Measurements from ENCODE around the gene FAM9C.

Gene FAM9C

GRCh38 chrX:13001961-13002671 lies 42.3 kb downstream of the FAM9C start:
- no peak for DNase-seq

DNA sequence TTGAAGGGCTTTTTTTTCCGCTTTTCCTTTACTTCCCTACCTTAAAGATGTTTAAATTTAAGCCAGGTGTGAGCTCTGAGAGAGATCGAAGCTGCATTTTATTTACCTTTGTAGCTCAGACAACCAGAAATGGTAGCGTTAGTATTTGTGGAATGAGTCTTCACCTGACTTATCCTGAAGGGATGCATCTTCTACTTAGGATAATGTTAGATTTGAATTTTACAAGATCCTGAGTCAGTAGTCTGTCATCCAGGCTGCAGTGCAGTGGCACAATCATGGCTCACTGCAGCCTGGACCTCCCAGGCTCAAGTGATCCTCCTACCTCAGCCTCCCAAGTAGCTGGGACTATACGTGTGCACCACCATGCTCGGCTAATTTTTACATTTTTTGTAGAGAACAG lies 43.3 kb downstream of the FAM9C start:
- no peak for DNase-seq

GRCh38 chrX:13000301-13000811 lies 44.1 kb downstream of the FAM9C start:
- DNase-seq, result no peak

DNA sequence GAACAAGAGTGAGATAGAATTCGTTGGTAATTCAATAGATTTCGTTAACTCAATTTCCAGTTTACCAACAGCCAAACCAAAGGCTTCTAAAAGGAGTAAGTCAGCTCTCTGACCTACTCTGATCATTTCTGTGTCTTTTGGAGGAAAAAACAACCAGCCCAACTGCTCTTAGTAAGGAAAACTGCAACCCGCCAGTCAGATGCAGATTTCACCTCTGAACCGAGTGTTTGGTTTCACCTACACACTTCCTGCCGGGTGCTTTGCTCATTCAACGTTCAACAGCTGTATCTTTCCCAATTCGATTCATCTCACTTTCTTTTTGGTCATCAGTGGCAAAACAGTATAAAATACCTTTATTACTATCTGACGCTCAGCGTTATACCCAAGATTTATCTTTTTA lies 45.0 kb downstream of the FAM9C start:
- no peak for DNase-seq

DNA sequence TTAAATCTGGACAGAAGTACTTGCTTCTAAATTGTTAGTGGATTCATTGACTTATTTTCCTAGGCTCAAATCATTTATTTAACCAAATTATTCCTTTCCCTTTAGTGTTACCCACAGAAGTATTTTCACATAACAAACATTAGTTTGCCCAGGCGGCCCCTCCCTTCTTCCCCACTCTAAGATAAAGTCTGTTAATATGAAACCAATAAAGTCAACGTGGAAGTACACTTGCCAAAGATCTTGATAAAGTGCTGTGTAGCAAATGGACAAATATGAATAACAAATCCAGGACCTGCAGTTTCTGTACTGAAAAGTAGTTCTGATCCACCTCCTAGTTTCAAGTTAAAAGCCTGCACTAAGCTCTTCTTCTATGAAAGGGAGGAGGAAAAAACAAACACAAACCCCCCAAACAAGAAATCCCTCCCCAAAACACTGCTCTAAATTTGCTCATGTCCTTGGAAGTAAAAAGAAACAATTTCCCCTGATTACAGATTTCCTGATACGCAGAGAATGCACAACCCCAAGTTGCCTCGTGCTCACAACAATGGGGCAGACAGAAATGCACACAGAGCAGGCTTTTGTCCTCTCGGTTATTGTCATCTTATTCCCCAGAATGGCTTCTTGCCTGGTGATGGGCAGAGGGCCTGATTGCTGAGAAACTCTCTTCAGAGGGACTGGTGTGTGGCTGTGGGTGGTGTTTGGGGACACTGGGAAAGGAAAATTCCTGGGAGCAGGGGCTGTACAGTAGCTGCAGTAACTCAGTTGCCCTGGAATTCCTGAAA lies 46.3 kb downstream of the FAM9C start:
- DNase-seq, result no peak

DNA sequence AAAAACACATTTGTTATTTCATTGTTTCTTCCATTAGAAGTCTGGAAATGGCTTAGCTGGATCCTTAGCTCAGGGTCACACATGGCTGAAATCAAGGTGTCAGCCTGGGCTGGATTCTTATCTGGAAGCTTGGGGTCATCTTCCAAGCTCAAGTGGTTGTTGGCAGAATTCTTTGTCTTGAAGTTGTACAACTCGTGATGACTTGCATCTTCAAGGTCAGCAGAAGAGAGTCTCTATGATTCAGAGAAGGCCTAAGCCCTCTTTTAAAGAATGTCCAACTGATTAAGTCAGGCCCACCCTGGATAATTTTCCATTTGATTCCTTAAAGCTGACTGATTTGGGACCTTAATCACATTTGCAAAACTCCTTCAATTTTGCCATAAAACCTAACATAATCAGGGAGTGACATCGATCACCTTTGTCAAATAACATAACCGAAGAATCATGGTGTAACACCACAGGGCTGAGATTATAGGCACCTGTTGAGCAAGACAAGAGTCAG lies 47.4 kb downstream of the FAM9C start:
- DNase-seq, result no peak

DNA sequence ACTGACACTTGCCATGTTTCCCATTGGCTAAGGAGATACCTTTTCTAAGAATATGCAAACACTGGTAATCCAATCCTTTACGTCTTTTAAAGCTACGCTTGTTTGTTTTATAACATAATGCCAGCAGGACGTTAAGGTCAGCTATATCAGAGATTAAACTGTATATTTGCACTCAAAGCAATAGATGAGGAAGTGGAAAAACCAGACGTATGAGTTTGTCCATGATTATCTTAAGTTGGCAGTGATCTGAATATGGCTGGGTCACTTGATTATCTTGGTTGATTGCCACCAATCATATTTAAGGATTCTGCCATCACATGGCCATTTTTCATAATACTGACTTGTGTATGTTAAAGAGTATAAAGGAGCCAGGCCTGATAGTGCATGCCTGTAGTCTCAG lies 50.1 kb downstream of the FAM9C start:
- DNase-seq, result no peak

- no peak for DNase-seq
Observed at GRCh38 chrX:12993826-12994225, 50.6 kb downstream of the FAM9C start.

DNA sequence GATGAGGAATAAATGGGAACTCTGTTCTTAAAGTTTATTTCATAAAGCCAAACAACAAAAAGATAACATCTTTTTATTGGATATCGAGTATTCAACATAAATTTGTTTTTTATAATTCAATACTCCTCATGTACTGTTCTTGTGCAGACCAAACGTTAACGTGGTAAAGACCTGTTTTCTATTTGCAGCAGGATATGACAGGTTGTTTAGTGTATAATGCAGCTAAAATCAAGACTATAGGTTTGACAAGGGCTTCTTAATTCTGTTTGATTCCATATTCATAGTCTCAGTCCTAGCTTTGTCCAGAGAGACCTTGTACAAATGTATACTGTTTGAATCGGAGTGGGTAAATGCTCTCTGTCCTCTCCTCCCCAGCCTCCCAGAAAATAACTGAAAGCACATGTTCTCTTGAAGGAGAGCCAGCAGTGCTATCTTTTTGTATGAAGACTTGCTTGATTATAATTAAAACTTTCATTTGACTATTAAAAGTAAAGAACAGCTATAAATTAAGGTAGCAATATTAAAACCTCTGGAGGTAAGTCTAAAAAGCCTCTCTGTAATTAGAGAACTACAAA lies 51.8 kb downstream of the FAM9C start:
- no peak for DNase-seq

DNA sequence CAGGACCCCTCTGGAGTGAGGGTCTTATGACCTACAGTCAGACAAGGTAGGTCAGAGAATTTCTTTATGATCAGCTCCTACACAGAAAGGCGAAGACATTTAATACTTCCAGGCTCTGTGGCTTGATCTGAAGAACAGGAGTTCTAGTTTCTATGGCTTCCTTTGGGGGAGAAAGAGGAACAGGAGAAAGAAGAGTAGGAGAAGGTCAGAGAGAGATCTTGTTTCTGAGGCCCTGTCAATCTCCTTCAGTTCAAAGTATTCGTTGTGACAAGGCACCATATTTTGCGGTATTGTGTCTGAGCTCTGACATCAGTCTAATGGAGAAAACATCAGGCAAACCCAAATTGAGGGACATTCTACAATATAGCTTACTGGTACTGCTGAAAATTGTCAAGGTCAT lies 52.8 kb downstream of the FAM9C start:
- no peak for DNase-seq

DNA sequence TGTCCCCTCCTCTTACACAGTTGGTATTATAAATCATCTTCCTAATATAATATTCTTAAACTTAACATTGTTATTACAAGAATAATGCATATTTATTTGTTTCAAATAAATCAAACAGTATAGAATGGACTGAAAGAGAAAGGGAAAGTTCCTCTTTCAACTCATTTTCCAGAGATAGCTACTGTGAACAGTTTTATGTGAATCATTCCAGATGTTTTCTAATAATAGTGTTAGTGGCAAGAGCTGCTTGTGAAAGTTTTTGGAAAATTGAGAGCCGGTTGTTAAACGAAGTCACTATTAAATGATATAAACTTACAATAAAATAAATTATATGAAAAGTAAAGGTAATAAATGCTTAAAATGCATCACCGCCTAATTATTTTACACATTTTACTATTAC lies 55.0 kb downstream of the FAM9C start:
- DNase-seq, result no peak

DNA sequence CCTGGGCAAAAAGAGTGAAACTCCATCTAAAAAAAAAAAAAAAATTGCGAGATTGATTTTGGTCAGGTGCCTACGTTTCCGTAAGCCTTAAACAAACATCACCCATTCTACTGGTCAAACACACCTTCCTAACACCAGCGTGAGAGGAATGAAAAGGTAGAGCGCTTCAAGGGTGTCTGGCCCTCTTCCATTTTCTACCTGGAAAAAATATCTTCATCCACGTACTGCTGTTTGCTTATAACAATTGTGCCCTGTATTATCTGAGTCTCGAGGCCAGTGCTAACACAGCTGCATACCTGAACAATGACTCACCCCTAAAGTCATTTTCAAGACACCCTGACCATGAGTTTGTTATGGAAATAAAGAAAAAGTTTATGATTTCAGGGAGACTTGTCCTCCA lies 55.6 kb downstream of the FAM9C start:
- DNase-seq, result no peak

DNA sequence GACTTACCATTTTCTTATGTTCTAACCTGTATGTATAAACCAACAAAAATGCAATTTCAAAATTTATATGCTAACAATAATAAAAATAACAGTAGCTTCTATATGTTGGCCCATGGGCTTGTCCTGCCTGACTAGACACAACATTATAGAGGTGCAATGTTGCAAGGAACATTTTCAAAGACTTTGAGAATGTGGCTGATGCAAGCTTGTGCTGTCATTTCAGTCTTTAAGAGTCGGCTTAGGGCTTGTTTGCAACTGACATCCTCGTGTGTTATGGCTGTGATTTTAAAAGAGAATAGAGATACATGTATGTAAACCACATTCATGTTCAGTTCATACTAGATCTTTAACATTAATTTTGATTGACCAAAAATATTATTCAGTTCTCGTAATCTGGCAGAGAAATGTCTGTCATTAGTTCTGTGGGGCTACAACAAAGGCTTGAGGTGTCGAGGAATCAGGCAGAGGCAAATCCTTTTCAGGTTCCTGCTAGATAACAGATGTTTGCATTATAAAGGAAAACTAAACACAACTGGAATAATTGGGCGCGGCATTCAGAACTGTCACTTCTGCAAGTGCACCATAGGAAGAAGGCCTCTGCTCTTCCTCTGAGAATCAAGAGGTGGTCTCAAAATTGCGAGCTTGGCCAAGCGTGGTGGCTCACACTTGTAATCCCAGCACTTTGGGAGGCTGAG lies 56.4 kb downstream of the FAM9C start:
- no peak for DNase-seq

DNA sequence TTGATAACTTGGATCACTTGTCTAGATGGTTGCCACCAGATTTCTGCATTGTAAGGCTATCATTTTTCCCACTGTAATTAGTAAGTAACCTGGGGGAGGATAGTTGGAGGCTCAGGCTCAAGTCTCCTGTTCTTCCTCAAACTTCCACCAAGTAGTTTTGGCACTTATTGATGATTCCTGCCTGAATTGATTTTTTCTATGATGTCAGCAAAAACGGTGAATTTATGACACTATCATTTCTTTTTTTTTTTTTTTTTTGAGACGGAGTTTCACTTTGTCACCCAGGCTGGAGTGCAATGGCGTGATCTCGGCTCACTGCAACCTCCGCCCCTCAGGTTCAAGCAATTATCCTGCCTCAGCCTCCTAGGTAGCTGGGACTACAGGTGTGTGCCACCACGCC lies 57.1 kb downstream of the FAM9C start:
- DNase-seq, result no peak

- no peak for DNase-seq
Observed at GRCh38 chrX:12986886-12987285, 57.5 kb downstream of the FAM9C start.

DNA sequence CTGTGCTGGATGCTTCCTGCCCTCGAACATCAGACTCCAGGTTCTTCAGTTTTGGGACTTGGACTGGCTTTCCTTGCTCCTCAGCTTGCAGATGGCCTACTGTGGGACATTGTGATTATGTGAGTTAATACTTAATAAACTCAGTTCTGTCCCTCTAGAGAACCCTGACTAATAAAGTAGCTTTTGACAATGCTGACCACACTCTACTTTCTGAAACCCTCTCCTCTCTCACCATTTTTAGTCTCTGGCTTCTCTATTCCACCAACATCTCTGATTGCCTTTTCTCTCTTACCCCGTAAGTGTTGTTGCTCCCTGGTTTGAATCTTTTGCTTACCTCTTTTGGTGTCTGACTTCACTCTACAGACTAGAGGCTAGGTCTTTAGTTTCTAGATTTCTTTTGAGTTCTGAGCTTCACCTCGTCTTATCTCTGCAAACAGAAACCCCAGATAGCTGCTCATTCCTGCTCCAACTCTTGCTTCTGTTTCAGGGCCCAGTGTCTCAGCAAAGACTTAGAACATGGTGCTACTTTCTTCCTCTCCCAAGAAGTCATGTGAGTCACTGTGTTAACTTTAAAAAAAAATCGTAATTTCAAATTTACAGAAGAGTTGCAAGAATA lies 58.1 kb downstream of the FAM9C start:
- no peak for DNase-seq
